Inferior parietal cortex (tissue), 1 donor: ENCODE measurements around the gene ALDH1A3.

Experiments used
- DNase-seq: peaks from one replicate; pipeline ENCODE4 v3.0.0-alpha.2; 2016; ENCODE audit errors: extremely low spot score

The ALDH1A3 gene

GRCh38 chr15:100859970-100860828 lies 19.4 kb upstream of the ALDH1A3 start:
- DNase-seq = no peak

- no peak for DNase-seq
These were observed 18.7 kb upstream of the ALDH1A3 start for GRCh38 chr15:100860829-100861510.

GRCh38 chr15:100861511-100861991 lies 18.1 kb upstream of the ALDH1A3 start:
- peak; percentile 55 for DNase-seq

GRCh38 chr15:100862162-100862561 lies 17.5 kb upstream of the ALDH1A3 start:
- no peak for DNase-seq

- DNase-seq = peak; percentile 8
These were observed 16.4 kb upstream of the ALDH1A3 start for GRCh38 chr15:100863075-100863795.

GRCh38 chr15:100863796-100864267 lies 15.8 kb upstream of the ALDH1A3 start:
- peak; percentile 73 for DNase-seq

DNA sequence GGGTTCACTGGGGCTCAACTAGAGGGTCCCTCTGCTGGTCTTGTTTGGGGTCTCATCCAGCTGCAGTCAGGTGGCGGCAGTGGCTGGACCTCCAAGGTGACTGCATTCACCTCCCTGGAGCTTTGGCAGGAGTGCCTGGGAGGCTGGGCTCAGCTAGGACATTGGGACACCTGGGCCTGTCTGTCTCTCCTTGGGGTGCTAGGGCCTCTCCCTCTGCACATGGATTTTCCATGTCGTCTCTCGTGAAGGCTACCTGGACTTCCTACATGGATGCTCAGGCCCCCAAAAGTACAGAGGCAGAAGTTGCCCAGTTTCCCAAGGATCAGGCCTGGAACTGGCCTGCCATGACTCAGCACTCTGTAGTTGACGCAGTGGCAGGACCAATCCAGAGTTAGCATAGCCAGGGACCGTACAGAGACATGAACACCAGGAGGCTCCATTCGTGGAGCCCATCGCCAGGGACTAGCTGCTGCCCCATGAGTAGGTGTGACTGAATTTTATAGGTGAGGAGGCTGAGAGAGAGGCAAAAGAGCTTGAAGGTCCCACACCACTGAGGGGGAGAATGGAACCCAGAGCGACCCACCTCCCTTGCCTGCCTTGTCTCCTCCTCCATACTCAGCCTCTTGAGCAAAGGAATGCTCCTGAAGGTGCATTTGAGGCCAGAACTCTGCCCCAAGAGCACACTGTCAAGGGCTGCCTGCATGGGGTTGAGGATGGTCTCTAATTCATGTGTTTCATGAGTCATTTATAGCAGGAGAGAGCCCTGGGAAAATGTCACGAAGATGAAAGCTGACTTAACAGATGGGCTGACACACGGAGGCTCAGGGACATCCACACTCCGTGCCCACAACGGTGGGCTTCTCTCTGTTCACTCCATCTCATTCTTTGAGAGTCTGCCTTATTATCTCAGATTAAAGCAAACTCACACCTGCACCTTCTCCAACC lies 13.0 kb upstream of the ALDH1A3 start:
- no peak for DNase-seq

GRCh38 chr15:100867433-100867832 lies 12.2 kb upstream of the ALDH1A3 start:
- no peak for DNase-seq

- no peak for DNase-seq
These were observed 10.3 kb upstream of the ALDH1A3 start for GRCh38 chr15:100869151-100869999.

DNA sequence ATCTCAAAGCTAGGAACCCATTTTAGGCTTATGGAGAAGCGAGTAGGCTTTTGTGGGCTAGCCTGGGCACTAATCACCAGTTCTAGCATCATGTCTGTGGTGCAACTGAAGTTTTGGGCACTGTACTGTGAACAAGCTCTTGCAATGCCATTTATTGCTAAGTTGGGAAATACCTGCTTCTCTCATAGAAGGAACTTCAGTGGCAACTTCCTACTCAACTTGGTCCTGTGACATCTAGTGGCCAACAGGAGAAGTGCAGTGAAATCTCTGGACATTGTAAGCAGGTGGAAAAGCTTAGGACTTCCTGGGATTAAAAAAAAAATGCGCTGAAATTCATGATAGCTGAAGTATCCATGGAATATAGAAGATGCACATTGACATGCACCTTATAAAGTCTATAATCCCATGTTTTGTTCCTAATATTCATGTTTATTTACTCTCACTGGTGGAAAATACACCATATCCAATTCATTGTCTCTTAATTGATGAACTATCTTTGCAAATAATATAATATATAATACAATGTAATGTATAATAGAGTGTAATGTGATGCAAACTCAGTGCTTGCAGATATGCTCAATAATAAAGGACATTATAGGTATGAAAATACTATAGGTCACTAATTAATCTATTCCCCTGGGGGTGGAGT lies 6.5 kb upstream of the ALDH1A3 start:
- DNase-seq = peak; percentile 89

DNA sequence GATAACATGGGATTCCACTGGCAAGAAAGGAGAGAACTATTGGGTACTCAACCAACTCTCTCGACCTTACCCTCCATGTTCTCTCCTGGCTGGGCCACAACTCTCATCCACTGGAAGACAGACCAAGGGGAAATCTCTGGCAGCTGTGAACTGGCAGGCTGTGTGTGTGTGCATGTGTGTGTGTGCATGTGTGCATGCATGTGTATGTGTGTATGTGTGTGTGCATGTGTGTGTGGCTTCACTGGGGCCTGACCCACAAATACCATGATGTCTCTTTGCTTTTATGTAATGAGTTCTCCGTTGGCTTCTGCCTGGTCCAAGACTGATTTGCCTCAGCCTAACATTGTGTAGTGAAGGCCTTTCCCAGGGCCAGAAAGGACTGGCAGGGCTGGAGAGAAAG lies 4.1 kb upstream of the ALDH1A3 start:
- no peak for DNase-seq

DNA sequence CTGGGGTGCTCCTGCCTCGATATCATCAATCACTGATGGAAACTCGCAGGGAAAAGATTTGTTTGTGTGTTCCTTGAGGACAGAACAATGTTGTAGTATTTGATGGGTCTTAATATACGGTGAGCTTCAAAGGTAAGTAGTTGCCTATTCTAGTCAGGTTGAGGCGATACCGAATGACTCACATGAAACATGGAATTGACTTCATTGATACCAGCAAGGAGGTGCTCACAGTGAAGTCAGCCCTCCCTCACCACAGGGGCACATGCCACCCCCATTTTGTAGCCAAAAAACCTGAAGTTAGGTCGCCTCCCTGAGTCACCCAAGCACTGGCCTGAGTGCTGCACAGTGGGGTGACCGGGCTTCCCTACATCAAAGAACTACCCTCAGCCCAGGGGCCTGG lies 3.7 kb upstream of the ALDH1A3 start:
- DNase-seq = no peak

DNA sequence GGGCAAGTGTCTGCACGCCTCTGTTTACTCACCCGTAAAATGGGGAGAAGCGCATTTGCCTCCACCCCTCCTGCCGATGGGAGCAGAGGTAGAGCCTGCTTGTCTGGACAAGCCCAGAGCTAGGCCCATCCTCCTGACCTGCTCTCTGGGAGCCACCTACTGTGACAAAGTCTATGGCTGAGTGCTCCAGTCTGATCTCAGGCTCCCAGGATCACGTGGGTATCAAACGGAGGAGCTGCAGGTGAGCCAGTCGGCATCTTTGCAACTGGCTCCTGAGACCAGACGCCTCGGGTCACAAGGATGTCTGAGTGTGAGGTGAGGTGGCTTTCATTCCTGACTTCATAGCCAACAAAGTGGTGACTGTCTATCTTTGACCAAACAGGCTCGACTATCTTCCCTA lies 2.1 kb upstream of the ALDH1A3 start:
- DNase-seq = no peak

- no peak for DNase-seq
These were observed 1.5 kb upstream of the ALDH1A3 start for GRCh38 chr15:100878130-100878529.

GRCh38 chr15:100878648-100879047 lies 983 bp upstream of the ALDH1A3 start:
- no peak for DNase-seq

GRCh38 chr15:100879061-100879463 lies 569 bp upstream of the ALDH1A3 start:
- DNase-seq = no peak

DNA sequence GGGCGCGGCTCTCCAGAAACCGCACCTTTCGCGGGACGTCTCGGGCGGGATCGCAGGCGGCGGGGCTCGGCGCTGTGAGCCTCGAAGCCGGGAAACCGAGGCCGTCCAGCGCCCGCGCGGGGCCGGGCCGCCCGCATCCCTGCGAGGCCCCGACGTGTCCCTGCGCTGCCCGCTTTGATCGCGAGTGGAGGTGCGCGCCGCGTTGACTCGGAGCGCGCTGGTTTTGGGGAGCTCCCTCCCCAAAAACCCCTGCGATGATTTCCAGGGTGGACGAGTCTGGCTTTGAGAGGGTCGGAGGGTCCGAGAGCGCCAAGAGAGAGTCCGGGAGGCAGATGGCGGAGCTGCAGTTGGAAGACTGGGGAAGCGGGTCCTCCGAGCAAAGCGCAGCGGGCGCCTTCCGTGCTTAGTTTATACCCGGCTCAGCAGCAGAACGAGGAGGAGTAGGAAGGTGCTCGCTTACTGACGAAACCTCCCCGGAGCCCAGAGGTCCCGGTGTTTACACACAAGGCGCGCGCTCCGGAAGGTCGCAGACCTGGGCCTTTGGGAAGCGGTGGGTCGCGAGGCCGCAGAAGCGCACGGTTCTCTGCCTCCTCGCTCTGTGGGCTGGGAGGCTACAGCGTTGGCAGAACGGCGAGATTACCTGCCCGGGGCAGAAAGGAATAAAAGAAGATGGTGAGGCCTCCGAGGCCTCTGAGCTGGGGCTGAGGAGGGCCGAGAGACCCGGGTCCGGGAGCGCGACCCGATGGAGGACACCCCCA lies 687 bp downstream of the ALDH1A3 start:
- DNase-seq = no peak

- DNase-seq = no peak
These were observed 1.2 kb downstream of the ALDH1A3 start for GRCh38 chr15:100880897-100881242.
